ENCODE data around the gene MT1B. TPM values are rescaled to one million over a fixed set of nuclear protein-coding genes. Genes with fewer than 3 reads are reported as not detected.
A peak's percentile ranks its signal among the peaks of the same experiment; 100 is the strongest.

MT1B gene
- total and polyA plus RNA-seq, 2 of the 13 experiments (the other 11 are each of a cell fraction or from before 2014, with no cell fraction given), result 0.89 TPM; not detected in 1

- peak; percentile 85 for TF ChIP-seq ZNF687 (CRISPR knock-in tag; IDR thresholded peaks at IDR 0.05)
- no peak for TF ChIP-seq ZNF841 (CRISPR knock-in tag; IDR thresholded peaks at IDR 0.05; ENCODE audit: borderline replicate concordance)
- TF ChIP-seq ZBTB49 (CRISPR knock-in tag; IDR thresholded peaks at IDR 0.05; ENCODE audit: borderline replicate concordance), result no peak
- TF ChIP-seq MED13 (CRISPR knock-in tag; IDR thresholded peaks at IDR 0.05), result peak; percentile 96
- peak; percentile 57; the same call in 1 of the 2 replicates for TF ChIP-seq PPARG (CRISPR knock-in tag; conservative IDR thresholded peaks at IDR 0.05)
- peak; percentile 53; the same call in 1 of the 2 replicates for TF ChIP-seq ZNF580 (CRISPR knock-in tag; IDR thresholded peaks at IDR 0.05; ENCODE audit: borderline replicate concordance, low read depth)
- TF ChIP-seq CBX2 (IDR thresholded peaks at IDR 0.05; ENCODE audit: low read depth, low read length), result no peak
- no peak for TF ChIP-seq CBX2 (CRISPR knock-in tag; IDR thresholded peaks at IDR 0.05; ENCODE audit: low read depth)
- TF ChIP-seq SOX13 (IDR thresholded peaks at IDR 0.05), result peak; percentile 1; the same call in 1 of the 2 replicates
- peak in 1 of 2 experiments; percentile 62; a peak in 1 of 4 replicates for TF ChIP-seq SOX13 (CRISPR knock-in tag; conservative IDR thresholded peaks at IDR 0.05 in 1 of 2, IDR thresholded peaks at IDR 0.05 in 1 of 2)
- TF ChIP-seq ZNF44 (CRISPR knock-in tag; IDR thresholded peaks at IDR 0.05), result no peak
- TF ChIP-seq BHLHE40 (IDR thresholded peaks at IDR 0.05; ENCODE audit: low read length), result peak; percentile 69; the same call in 1 of the 2 replicates
- no peak for TF ChIP-seq KLF15 (CRISPR knock-in tag; IDR thresholded peaks at IDR 0.05; ENCODE audit: borderline replicate concordance)
- TF ChIP-seq NCOR1 (IDR thresholded peaks at IDR 0.05; ENCODE audit: borderline replicate concordance, low read length), result peak; percentile 67; the same call in 1 of the 2 replicates
- TF ChIP-seq SP2 (CRISPR knock-in tag; IDR thresholded peaks at IDR 0.05), result no peak
- TF ChIP-seq ZNF605 (CRISPR knock-in tag; IDR thresholded peaks at IDR 0.05), result 0 out of 2 replicates have a peak, but pooled peaks have one; percentile 2
- TF ChIP-seq FIP1L1 (IDR thresholded peaks at IDR 0.05; ENCODE audit: borderline replicate concordance, insufficient read depth, low read depth, low read length), result no peak
- TF ChIP-seq ZSCAN5A (CRISPR knock-in tag; IDR thresholded peaks at IDR 0.05; ENCODE audit: borderline replicate concordance), result no peak; the same call in none of the 2 replicates
- TF ChIP-seq ZBTB7A (CRISPR knock-in tag; IDR thresholded peaks at IDR 0.05), result peak; percentile 61
- no peak for TF ChIP-seq ZNF549 (CRISPR knock-in tag; IDR thresholded peaks at IDR 0.05)
Measured at GRCh38 chr16:56608043-56608875, 43.4 kb upstream of the MT1B start, which contains the start of gene MT2A (continued).
